Measurements from ENCODE around the gene IFI27L1. TPM values are rescaled to one million over a fixed set of nuclear protein-coding genes. Genes with fewer than 3 reads are reported as not detected.

Gene IFI27L1
- total and polyA plus RNA-seq, 2 donors (not counting 3 experiments of a cell fraction or from before 2014, with no cell fraction given), result 31.1 to 38.1 TPM

- H3K79me2 ChIP-seq (ENCODE audit: control insufficient read depth, insufficient read depth, low read length), result no peaks in the 10 kb centered on the region
- H3K4me3 ChIP-seq (replicated peaks in 1 of 3; ENCODE audit: insufficient read depth in 1 of 3, low read depth in 1 of 3, low read length in 3 of 3), result no peak overlapping the region
- intact Hi-C loops (cut with micrococcal nuclease) (loop anchor here (10.0 kb wide), 2 partner anchors 405 to 485 kb away; no protein-coding TSS in a partner anchor), dilution Hi-C loops (cut with MboI; ENCODE audit: extremely low pct_ligation_motif_present, low sequenced_read_pairs) (no loop called here)
- H3K9me1 ChIP-seq (replicated peaks; ENCODE audit: control insufficient read depth, extremely low read depth, insufficient read depth, low read length), result no peaks in the 10 kb centered on the region
- H3K36me3 ChIP-seq (ENCODE audit: control insufficient read depth in 2 of 2, extremely low read depth in 1 of 2, insufficient read depth in 2 of 2, low read length in 2 of 2), result no peaks in the 10 kb centered on the region
- no TSS peak for BruUV-seq (replicated peaks)
- H3K9me3 ChIP-seq (replicated peaks; ENCODE audit: control insufficient read depth, insufficient read depth, low read length), result no peaks in the 10 kb centered on the region
- H3K4me2 ChIP-seq (ENCODE audit: insufficient read depth, low read length), result no peak overlapping the region
- TF ChIP-seq GATA2 (IDR thresholded peaks at IDR 0.05; ENCODE audit: insufficient read depth, insufficient read length, low read depth, low read length) (no peak), JUN (IDR thresholded peaks at IDR 0.05; ENCODE audit: borderline replicate concordance, insufficient read depth, insufficient read length, low read depth) (no peak), EZH2 (IDR thresholded peaks at IDR 0.05; ENCODE audit: borderline replicate concordance, low read depth, low read length, severe bottlenecking) (no peak), POLR2AphosphoS5 (IDR thresholded peaks at IDR 0.05; ENCODE audit: insufficient read depth, low read depth, low read length) (no peak), FOS (IDR thresholded peaks at IDR 0.05; ENCODE audit: borderline replicate concordance, insufficient read depth, low read length) (no peak), MYC (IDR thresholded peaks at IDR 0.05; ENCODE audit: low read depth, low read length) (no peak), POLR2A (IDR thresholded peaks at IDR 0.05; ENCODE audit: low read depth, low read length) (no peak), CTCF (IDR thresholded peaks at IDR 0.05; ENCODE audit: extremely low read depth in 1 of 2, insufficient read depth in 1 of 2, low read depth in 1 of 2, low read length in 2 of 2) (no peak)
- TF ChIP-seq, protein P1, sequence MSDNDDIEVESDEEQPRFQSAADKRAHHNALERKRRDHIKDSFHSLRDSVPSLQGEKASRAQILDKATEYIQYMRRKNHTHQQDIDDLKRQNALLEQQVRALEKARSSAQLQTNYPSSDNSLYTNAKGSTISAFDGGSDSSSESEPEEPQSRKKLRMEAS (IDR thresholded peaks at IDR 0.05; ENCODE audit: insufficient read depth, insufficient read length), result no peak
- no peaks in the 10 kb centered on the region for H4K20me1 ChIP-seq (replicated peaks; ENCODE audit: control insufficient read depth, extremely low read depth, insufficient read depth, low read length)
- ChIA-PET POLR2A (no interaction called here), CTCF (interaction anchor here (0.6 to 4.1 kb wide), 6 partner anchors 10 to 122 kb away, joined by 3 to 347 read pairs (median 6); partner anchors contain the start of gene IFI27L2)
- FAIRE-seq, result no peak
- no peak for DNase-seq (ENCODE audit: low read depth, low spot score)
- no peaks in the 10 kb centered on the region for H3K4me1 ChIP-seq (ENCODE audit: control insufficient read depth, extremely low read depth, insufficient read depth, low read length)
- peaks cover 3 to 5% of the 10 kb centered on the region in 2 experiments for H3K27me3 ChIP-seq (ENCODE audit: control insufficient read depth in 2 of 2, insufficient read depth in 2 of 2, low read length in 2 of 2)
- no peak overlapping the region for H3K27ac ChIP-seq (ENCODE audit: insufficient read depth, low read depth, low read length)
- H3K9ac ChIP-seq (replicated peaks; ENCODE audit: extremely low read depth, insufficient read depth, low read length), result no peak overlapping the region
- no peak overlapping the region for H2AFZ ChIP-seq (ENCODE audit: low read depth, low read length)
Observed at GRCh38 chr14:94139421-94139820, 58.3 kb downstream of the IFI27L1 start.

All from endothelial cell of umbilical vein (primary cell).